ENCODE measurements around the gene NFATC2. TPM values are rescaled to one million over a fixed set of nuclear protein-coding genes. Genes with fewer than 3 reads are reported as not detected.

NFATC2 gene
- total RNA-seq, 1 donor = 0.36 TPM

- H2AFZ ChIP-seq (ENCODE audit: low read length) = no peak overlapping the region
- H3K27ac ChIP-seq (ENCODE audit: low read depth, low read length) = no peak overlapping the region
- no peaks in the 10 kb centered on the region for H3K4me1 ChIP-seq (ENCODE audit: insufficient read depth, low read length)
- H3K36me3 ChIP-seq (ENCODE audit: insufficient read depth, low read length) = no peaks in the 10 kb centered on the region
- no peak for TF ChIP-seq CTCF (IDR thresholded peaks at IDR 0.05; ENCODE audit: extremely low read depth, low read depth, low read length)
- no peak overlapping the region for H3K4me2 ChIP-seq (ENCODE audit: insufficient read depth, low read length)
- no peaks in the 10 kb centered on the region for H4K20me1 ChIP-seq (ENCODE audit: insufficient read depth, low read length)
- no peaks in the 10 kb centered on the region for H3K9me3 ChIP-seq (ENCODE audit: low read depth, low read length)
- H3K4me3 ChIP-seq (ENCODE audit: insufficient read depth, low read length) = no peak overlapping the region
- H3K79me2 ChIP-seq (ENCODE audit: insufficient read depth, low read length) = no peaks in the 10 kb centered on the region
- no peak for DNase-seq (ENCODE audit: insufficient read length, low spot score, missing footprints)
- no peaks in the 10 kb centered on the region for H3K27me3 ChIP-seq (ENCODE audit: insufficient read depth, low read length)
These were observed 142.2 kb downstream of the NFATC2 start for GRCh38 chr20:51400051-51400926.

- Histone ChIP-seq H4K20me1 (ENCODE audit: insufficient read depth, low read length) (no peaks in the 10 kb centered on the region), H3K79me2 (ENCODE audit: insufficient read depth, low read length) (no peaks in the 10 kb centered on the region), H3K27ac (ENCODE audit: low read depth, low read length) (no peak overlapping the region), H3K4me3 (ENCODE audit: insufficient read depth, low read length) (no peak overlapping the region), H3K4me2 (ENCODE audit: insufficient read depth, low read length) (no peak overlapping the region), H3K9me3 (ENCODE audit: low read depth, low read length) (no peaks in the 10 kb centered on the region), H3K27me3 (ENCODE audit: insufficient read depth, low read length) (no peaks in the 10 kb centered on the region), H2AFZ (ENCODE audit: low read length) (no peak overlapping the region), H3K4me1 (ENCODE audit: insufficient read depth, low read length) (no peaks in the 10 kb centered on the region), H3K36me3 (ENCODE audit: insufficient read depth, low read length) (no peaks in the 10 kb centered on the region)
- TF ChIP-seq CTCF (IDR thresholded peaks at IDR 0.05; ENCODE audit: extremely low read depth, low read depth, low read length) = no peak
- no peak for DNase-seq (ENCODE audit: insufficient read length, low spot score, missing footprints)
These were observed 143.3 kb downstream of the NFATC2 start for GRCh38 chr20:51399006-51399890.

GRCh38 chr20:51398552-51398951, 144.0 kb downstream of the NFATC2 start:
- no peak for DNase-seq (ENCODE audit: insufficient read length, low spot score, missing footprints)
- H3K4me3 ChIP-seq (ENCODE audit: insufficient read depth, low read length) = no peak overlapping the region
- H3K4me2 ChIP-seq (ENCODE audit: insufficient read depth, low read length) = no peak overlapping the region

More at GRCh38 chr20:51398552-51398951, 144.0 kb downstream of the NFATC2 start:
- Histone ChIP-seq H3K9me3 (ENCODE audit: low read depth, low read length) (no peaks in the 10 kb centered on the region), H3K36me3 (ENCODE audit: insufficient read depth, low read length) (no peaks in the 10 kb centered on the region), H3K27ac (ENCODE audit: low read depth, low read length) (no peak overlapping the region), H2AFZ (ENCODE audit: low read length) (no peak overlapping the region), H3K79me2 (ENCODE audit: insufficient read depth, low read length) (no peaks in the 10 kb centered on the region), H3K27me3 (ENCODE audit: insufficient read depth, low read length) (no peaks in the 10 kb centered on the region), H4K20me1 (ENCODE audit: insufficient read depth, low read length) (no peaks in the 10 kb centered on the region), H3K4me1 (ENCODE audit: insufficient read depth, low read length) (no peaks in the 10 kb centered on the region)
- no peak for TF ChIP-seq CTCF (IDR thresholded peaks at IDR 0.05; ENCODE audit: extremely low read depth, low read depth, low read length)
